Hematopoietic multipotent progenitor cell treated with erythropoietin and hydrocortisone succinate and interleukin-3 and kit ligand, for 8 days (in vitro differentiated cells): Measurements from ENCODE around the gene CHI3L2.
"Not testable (repeated sequence)": the region's sequence is repeated elsewhere in the genome, so short reads cannot be mapped to it uniquely, and the experiment has no call there.

Experiments
- DNase-seq: peaks from one replicate; pipeline ENCODE4 v3.0.0-alpha.2; 2015

Gene CHI3L2

DNA sequence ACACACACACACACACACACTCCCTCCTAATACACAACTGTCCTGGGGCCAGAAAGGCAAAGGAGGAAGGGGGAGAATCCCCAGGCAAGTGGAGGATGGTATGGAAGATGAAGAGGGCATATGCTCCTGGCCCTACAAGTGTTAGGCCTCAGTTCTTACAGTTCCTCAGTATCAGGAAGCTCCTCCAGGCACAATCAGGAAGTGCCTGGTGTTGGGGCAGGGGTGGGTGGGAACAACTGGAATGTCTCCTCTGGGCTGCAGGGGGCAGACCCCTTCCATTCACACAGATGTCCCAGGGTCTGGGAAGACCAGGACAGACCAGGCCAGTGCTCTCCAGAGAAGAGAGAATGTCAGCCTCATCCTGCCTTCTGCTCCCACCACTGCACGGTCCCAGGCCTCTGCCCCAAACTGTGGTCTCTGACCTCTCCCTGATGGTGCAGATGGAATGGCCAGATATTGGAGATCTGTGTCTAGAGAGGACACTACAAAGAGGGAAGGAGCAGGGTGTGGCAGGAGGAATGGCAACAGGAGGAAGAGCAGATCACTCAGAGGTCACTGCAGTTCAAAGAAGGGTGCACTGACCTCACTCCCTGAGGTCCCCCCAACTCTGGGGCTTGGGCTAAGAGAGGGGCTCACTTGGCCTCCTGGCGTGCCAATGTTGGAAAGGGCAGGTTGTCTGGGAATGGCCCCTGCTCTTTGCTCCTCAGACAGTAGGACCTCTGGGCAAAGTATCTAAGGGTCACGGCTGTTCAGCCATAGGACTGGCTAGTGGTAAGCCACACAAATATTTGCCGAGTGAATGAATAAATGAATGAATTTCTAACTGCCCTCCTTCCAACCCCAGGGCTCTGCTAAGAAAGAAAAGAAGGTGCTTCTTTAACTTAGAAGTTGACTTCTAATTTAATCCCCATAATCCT is 24.5 kb upstream of the CHI3L2 start:
- DNase-seq: peak; percentile 73

DNA sequence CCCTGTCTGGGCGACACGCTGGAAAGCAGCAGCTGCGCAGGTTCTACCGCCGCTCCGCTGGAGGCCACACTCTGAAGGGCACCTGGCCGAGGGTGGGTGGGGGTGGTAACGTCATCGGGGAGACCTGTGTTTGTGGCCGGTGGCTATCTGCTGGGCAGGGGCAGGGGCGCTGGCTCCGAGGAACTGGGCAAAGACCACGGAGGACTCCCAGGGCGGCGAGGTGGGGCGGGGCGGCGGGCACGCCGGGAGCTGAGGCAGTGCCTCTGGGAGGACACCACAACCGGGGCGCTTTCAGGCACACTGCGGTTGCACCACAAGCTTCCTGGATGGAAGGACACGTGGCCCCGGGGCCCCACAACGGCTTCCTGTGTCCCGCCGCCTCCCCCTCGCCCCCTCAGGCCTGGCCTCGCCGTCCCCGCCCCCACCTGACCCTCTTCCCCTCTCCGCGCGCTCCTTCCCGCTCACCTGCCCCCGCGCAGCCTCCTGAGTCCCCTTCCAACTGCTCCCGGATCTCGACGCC is 23.8 kb upstream of the CHI3L2 start:
- peak; percentile 91 for DNase-seq

DNA sequence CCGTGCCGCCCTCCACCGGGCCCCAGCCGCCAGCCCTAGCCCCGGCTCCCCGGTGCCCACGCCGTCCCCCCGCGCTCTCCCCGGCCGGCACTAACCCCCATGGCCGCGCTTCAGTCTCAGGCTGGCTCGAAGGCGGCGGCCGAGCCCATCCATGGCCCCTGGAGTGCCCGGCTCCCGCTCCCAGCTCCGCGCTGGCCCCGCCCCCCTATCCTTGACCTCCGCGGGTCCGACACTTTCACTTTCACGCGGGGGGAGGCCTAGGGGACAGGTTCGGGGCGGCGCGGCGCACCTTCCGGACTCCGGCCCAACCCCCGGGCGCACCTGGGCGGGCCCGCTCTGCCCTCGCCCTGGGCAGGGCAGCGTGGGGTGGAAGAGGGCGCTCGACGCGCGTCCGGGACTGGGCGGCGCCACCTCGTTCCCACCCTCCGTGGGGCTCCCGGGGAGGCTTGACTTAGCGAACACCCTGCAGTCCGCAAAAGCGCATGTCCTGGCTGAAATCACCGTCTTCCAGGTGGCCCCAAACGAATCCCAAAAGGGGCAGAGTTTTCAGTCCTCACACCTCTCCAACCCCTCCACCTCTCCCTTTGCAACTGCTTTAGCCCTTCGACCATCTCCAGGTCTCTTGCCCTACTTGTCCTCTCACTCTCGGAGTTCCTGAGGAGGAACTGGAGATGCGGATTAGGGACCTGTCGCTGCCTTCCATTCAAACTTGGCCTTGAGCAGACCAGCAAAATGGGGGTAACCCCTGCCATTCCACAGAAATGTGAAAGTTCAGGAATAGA is 23.1 kb upstream of the CHI3L2 start:
- DNase-seq: peak; percentile 73

DNA sequence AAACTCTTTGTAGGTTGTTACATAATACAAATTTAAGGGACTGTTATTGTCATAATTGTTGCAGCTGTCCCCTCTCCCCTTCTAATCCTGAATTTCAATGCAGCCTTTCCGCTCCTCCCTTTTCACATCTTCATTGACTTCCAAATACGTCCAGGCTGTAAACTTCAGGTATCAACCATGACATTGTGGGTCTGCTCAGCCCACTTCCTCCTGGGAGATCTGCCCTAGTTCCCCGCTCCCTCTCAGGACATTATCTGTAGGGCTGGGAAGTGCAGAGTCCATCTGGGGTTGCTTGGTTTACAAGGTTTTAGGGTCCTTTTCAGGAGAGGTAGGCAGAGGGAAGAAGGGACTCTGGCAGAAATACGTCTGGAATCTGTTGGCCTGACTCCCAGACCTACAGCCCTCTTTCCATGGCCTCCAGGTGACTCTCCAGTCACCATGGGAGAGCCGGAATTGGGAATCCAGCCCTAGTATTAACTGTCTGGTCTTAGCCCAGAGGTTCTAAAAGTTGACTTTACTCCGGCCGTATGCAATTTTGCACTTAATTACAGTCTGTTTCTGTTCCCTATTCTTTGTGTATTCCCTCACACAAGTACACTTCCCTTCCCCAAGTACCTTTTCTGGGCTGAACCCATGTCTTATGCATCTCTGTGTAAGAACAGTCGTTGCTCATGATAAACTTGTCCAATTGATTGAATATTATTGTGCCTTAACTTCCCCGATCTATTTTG is 22.4 kb upstream of the CHI3L2 start:
- DNase-seq: peak; percentile 16

DNA sequence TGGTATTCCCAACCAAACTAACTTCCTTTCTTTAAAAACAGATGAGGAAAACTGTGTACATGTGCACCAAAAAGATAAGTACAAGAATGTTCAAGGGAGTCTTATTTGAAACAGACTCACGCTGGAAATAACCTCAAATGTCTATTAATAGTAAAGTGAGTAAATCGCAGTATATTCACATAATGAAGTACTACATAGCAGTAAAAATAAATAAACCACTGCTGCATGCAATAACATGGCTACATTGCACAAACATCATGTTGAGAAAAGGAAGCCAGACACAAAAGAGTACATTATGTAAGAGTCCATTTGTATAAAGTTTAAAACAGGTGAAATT is 21.8 kb upstream of the CHI3L2 start:
- DNase-seq: peak; percentile 54

DNA sequence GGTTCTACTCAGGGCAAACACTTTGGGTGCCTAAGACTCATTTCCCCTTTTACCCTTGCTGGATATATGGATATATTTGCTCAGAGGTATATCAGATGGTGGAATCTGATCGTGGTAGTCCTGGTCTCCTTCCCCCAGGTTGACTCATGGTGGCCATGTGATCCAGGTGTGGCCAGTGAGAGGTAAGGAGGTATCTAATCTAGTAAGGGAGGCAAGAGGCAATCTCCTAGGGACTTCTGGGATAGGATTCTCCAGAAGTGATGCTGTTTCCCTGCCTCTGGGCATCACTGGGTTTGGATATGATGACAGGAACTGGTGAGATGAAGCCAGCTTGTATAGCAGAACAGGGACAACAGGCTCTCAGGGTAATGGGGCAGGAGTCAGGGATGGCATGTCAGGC is 18.6 kb upstream of the CHI3L2 start:
- peak; percentile 17 for DNase-seq

DNA sequence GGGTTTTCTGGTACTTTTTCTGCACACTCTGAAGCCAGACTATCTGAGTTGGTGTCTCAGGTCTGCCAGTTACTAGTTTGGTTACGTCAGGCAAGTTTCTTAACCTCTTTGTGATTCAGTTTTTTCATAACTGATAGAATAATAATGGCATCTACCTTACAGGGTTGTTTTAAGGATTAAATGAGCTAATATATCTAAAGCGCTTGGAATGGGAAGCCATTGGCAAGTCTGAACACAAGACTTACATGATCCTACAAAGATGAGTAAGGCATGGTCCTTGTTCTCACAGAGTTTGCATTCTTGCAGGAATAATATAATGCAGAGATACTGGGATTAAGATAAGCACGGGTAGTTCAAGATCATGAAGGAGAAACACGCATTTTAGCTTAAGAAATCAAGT is 17.9 kb upstream of the CHI3L2 start:
- DNase-seq: no peak

DNA sequence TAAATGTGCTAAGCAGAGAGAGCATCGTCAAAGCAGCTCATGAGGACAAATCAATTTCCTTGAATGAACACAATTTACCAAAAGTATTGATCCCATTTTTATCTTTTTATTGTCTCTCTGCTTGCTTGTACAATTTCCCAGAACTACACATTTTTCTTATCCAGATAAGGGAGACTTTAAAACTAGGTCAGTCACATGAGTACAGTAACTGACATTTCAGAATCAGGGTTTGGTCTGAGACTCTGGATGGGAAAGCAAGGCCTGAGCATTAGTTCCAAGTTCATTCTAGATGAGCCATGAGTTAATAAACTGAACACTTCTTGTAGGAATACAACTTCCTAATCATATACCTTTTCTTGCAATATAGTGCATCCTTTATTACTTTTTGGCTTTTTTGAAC is 15.6 kb upstream of the CHI3L2 start:
- DNase-seq: peak; percentile 71

DNA sequence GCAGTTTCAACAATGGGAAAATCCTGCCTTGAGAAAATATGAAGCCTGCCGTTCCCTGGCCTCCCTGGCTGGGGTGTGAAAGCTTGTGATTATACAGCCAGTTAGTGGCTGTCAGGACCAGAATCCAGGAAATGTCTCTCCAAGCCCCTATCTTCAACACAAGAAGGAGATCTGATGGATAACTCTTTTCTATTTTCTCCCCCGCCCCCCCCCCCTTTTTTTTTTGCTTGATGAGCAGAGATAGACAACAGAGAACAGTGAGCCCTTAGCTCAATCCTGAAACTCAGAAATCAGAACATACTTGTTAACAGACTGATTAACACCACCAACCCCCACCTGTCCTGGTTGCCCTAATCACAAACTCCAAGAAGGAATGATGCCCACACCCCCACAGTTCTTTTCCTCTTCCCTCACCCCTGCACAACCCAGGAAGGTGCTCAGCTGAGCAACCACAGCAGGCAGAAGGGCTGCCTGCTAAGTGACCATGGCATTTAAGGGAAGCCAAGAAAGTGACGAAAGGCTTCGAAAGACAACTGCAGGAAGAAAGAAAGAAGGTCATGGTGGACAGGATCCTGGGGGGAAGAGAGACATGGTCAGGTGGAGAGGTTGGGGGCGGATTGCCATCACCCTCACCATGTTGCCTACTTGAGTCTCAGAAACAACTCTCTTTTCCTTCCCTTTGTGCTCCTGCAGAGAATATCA is 14.7 kb upstream of the CHI3L2 start:
- DNase-seq: peak; percentile 42

DNA sequence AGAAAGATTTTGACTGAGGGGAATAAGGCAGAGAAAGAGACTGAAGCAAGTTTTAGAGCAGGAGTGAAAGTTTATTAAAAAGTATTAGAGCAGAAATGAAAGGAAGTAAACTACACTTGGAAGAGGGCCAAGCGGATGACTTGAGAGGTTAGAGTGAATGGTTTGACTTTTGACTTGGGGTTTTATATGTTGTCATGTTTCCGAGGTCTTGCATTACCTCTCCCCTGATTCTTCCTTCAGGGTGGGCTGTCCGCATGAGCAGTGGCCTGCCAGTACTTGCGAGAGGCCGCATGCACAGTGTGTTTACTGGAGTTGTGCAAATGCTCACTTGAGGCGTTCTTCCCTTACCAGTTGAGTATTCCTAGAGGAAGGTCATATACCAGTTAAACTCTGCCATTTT is 14.1 kb upstream of the CHI3L2 start:
- peak; percentile 58 for DNase-seq

DNA sequence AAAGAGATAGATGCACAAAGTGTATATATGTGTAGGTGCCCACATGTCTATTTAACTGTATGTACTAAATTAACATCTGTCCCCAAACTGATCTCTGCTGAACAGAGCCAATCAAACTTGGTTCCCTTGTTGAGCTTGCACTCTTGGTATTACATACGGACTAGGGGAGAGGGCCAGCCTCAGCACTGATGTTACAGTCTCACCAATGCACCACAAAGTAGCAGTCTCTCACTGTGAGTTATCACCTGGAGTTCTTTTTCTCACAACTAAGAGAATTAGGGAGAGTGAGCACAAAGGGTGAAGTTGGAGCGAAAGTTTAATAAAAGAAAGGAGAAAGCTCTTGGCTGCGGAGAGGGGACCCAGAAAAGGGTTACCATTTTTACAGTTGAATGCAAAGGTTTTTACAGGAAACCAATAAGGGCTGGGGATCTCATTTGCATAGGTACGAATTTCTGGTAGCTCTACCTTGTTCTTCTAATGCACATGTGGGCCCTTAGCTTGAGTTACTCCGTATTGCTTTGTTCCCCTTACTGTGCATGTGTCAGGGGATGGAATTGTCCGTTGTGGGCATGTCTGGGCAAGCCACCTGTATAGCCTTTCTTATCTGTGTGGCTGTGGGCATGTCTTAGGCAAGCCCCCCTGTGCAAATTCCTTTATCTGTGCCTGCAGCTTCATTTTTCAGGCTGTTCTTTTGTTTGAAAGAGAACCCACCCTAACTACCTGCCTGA is 13.3 kb upstream of the CHI3L2 start:
- peak; percentile 97 for DNase-seq

DNA sequence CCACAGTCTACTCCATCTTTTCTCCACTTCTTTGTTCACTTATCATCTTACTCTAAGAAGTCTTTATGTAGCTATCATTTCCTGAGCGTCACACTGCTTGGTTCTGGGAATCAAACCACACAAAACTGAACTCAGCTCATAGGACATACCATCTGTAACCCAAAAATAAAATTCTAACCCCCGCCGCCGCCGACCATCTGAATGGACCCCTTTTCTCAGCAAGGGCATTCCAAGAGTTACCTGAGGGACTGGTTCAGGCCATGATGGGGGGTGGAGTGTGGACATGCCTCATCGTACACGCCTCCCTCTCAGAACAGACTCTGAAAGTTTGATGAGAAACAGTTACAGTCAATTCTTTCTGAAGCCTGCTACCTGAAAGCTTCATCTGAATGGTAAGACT is 12.6 kb upstream of the CHI3L2 start:
- no peak for DNase-seq

DNA sequence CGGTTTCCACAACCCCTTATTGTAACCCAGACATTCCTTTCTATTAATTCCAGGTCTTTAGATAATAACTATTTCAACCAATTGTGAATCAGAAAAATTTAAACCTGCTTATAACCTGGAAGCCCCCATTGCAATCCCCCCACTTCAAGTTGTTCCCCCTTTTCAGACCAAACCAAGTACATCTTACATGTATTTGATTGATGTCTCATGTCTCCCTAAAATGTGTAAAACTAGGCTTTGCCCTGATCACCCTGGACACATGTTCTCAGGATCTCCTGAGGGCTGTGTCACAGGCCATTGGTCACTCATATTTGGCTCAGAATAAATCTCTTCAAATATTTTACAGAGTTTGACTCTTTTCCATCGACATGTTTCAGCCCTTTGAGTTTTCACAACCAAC is 12.2 kb upstream of the CHI3L2 start:
- not testable (repeated sequence) for DNase-seq

DNA sequence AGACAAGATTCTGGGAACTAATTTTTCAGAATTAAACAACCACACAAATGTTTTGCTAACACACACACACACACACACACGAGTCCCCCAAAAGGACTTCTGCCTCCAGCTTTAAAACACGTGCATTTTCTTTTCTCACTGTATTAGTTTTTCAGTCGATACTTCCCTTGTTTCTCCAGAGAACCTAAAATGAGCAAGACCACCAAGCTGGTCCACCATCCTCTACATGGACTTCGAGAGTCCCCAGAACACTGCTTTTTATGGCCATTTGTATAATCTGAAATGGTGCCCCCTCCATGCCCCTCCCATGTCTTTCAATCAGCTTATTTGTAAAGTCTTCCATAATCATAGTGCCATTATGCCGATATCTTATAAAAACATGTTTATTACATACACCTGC is 10.8 kb upstream of the CHI3L2 start:
- peak; percentile 8 for DNase-seq

DNA sequence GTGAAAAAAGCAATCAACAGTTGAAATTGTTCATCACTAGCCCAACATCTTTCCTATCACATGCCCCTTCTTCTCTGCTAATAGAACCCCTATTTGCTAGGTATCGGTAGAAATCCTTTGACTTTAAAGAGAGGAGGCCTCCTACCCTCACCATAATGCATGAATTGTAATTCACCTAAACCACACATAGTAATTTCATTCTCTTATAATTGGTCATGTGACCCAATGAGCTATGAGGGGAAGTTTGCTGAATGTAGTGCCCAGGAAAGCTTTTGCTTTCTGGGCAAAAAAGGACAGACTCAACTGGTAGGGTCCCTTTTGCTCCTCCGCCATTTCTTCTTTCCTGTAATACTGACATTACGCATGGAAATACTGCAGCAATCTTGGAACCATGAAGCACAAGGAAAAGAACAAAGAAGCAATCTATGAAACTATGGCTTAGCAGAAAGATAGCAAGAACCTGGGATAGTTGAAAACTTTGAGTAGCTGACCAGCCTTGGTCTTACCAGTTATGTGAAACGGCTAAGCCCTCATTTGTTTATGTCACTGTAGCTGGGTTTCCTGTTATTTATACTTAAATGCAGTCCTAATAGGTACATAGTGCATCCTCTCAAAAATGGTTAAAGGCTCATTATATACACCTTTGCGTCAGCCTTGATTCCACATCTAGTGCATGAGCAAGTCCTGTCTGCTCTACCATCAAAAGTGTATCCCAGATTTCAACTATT is 10.2 kb upstream of the CHI3L2 start:
- DNase-seq: no peak

DNA sequence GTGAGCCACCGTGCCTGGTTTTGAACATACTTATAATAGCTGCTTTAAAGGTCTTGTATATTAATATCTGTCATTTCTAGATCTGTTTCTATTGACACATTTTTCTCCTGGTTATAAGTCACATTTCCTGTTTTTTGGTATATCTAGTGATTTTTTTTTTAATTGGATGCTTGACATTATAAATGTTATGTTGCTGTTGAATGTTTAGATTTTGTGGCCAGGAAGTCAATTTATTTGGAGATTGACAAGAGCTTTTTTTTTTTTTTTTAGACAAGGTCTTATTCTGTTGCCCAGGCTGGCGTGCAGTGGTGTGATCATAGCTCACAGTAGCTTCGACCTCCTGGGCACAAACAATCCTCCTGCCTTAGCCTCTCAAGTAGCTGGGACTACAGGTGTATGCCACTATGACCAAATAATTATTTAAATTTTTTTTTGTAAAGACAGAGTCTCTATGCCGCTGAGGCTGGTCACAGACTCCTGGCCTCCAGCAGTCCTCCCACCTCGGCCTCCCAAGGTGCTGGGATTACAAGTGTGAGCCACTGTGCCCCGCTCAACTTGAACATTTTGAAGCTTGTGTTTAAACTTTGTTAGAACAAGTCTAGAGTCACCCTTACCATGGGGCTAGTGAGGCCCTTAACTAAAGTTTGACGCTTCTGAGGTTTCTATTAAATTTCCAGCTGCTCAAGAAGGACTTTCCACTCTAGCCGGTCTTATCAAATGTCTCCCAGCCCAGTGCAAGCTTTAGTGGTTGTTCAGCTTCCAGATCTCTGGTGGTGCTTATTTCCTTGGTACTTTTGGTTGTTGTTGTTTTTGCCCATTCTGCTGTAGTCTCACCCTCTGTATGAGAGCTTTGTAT is 8.6 kb upstream of the CHI3L2 start:
- peak; percentile 57 for DNase-seq

DNA sequence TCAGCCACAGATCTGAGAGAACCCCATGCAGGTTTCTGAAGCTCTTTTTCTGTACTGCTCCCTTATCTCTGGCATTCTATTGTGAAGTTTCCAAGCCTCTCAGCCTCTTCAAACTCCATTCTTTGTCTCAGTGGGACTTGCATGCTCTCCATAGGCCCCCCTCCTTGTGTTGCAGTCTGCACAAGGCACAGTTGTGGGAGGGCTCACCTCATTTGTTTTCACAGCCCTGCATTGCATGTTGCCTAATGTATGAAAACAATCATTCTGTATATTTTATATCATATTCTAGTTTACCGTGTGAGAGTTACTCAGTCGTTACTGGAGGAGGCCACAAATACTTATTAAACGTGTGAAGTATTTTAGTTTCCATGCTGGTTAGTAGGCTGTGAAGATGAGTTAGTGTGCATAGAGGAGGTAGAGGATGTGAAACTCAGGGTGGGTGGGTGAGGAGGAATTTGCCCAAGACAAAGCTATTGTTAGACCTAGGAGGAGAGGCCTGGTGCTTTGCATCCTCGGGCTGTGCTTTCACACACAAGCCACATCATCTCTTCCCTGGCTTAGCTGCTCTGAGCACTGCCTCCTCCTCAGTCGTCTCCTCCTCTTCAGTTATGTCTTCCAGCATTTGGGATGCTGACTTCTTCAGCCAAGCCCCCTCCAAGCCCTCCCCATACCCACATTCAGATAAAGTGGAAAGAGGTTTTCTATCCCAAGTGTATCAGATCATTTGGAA is 7.8 kb upstream of the CHI3L2 start:
- no peak for DNase-seq

DNA sequence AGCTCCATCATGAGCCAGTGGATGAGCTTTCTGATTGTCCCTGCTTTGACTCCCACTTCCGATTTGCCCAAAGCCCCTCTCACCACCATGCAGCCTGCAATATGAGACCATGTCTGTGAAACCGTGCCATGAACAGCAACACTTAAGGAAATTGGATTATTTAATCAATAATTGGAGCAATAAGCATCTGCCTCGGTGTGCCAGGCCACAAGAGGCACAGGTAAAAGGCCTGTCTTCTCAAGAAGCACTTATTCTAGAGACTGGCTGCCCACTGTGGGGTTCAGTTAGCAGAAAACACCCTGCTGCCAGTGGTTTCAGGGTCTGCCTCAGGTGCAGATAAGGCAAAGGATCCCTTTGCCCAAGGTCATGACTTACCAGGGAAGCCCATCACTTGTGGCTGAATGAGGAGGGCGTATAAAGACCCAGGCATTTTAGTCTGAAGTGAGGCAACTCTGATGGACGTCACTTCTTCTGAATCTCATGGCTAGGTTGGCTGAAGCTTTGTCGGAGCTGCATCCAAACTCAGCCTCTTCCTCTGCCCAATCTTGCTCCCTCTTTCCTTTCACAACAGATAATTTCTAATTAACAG is 7.1 kb upstream of the CHI3L2 start:
- no peak for DNase-seq

DNA sequence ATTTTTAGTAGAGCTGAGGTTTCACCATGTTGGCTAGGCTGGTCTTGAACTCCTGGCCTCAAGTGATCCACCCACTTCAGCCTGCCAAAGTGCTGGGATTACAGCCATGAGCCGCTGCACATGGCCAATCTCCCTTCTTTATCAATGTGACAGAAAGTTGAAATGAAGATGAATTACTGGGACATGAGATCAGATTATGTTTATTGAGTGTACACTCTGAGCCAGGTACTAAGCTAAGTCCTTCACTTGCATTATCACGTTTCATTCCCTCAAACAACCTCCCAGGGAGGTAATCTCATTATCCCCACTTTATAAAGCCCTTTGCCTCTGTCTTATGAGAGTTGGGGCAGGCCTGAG is 6.3 kb upstream of the CHI3L2 start:
- DNase-seq: no peak
